NCI-H345 (cell line): ENCODE measurements around the gene GLCE.

Experiments
- DNase-seq: peaks from one replicate; lab custom pipeline; 2025; lab: John Stamatoyannopoulos, UW

The GLCE gene

GRCh38 chr15:69160141-69160993 lies at the start of gene GLCE:
Gene GLCE (plus strand): TSS chr15:69160635. CDS start chr15:69255807, 95,172 bp downstream.
- DNase-seq: peak; percentile 95

GRCh38 chr15:69114331-69114928 lies 46.0 kb upstream of the GLCE start:
- no peak for DNase-seq

GRCh38 chr15:69115031-69115430 lies 45.4 kb upstream of the GLCE start:
- no peak for DNase-seq

- no peak for DNase-seq
Measured at GRCh38 chr15:69116391-69116790, 44.0 kb upstream of the GLCE start.

GRCh38 chr15:69117431-69117871 lies 43.0 kb upstream of the GLCE start:
- no peak for DNase-seq

GRCh38 chr15:69118089-69118488 lies 42.3 kb upstream of the GLCE start:
- no peak for DNase-seq

- no peak for DNase-seq
Measured at GRCh38 chr15:69119001-69119400, 41.4 kb upstream of the GLCE start.

- no peak for DNase-seq
Measured at GRCh38 chr15:69119683-69120395, 40.6 kb upstream of the GLCE start.

- no peak for DNase-seq
Measured at GRCh38 chr15:69120732-69121131, 39.7 kb upstream of the GLCE start.

- DNase-seq: no peak
Measured at GRCh38 chr15:69121198-69121828, 39.1 kb upstream of the GLCE start.

- no peak for DNase-seq
Measured at GRCh38 chr15:69125236-69125635, 35.2 kb upstream of the GLCE start.

- no peak for DNase-seq
Measured at GRCh38 chr15:69126054-69126469, 34.4 kb upstream of the GLCE start.

GRCh38 chr15:69127306-69127705 lies 33.1 kb upstream of the GLCE start:
- no peak for DNase-seq

- no peak for DNase-seq
Measured at GRCh38 chr15:69128667-69129311, 31.6 kb upstream of the GLCE start.

- no peak for DNase-seq
Measured at GRCh38 chr15:69131362-69132220, 28.8 kb upstream of the GLCE start.

- no peak for DNase-seq
Measured at GRCh38 chr15:69132430-69132829, 28.0 kb upstream of the GLCE start.

GRCh38 chr15:69132977-69133861 lies 27.2 kb upstream of the GLCE start:
- no peak for DNase-seq

- DNase-seq: no peak
Measured at GRCh38 chr15:69133862-69134519, 26.4 kb upstream of the GLCE start.

- no peak for DNase-seq
Measured at GRCh38 chr15:69134791-69135190, 25.6 kb upstream of the GLCE start.
